KMS-11 (cell line): ENCODE data around the gene KLC1.
"Not testable (repeated sequence)": the region's sequence is repeated elsewhere in the genome, so short reads cannot be mapped to it uniquely, and the experiment has no call there.

Experiments used
- H2AFZ ChIP-seq: fragments of 200-600 bp; sonication (generic); 2 replicates; pipeline ENCODE4 v1.6.1; 2016; ENCODE audit warnings: antibody characterized with exemption, mixed run types, low read depth
- H3K27ac ChIP-seq: fragments of 200-600 bp; sonication (generic); 2 replicates; pipeline ENCODE4 v1.6.1; 2016; ENCODE audit warnings: mild to moderate bottlenecking, mixed run types
- H3K27me3 ChIP-seq: fragments of 200-600 bp; sonication (generic); 2 replicates; pipeline ENCODE4 v1.6.1; 2017; ENCODE audit warnings: mild to moderate bottlenecking, low read depth, mixed run types, moderate library complexity; ENCODE audit not compliant: insufficient read depth
- H3K36me3 ChIP-seq: fragments of 200-600 bp; sonication (generic); 2 replicates; pipeline ENCODE4 v1.6.1; 2017; ENCODE audit warnings: mild to moderate bottlenecking, mixed run types; ENCODE audit not compliant: insufficient read depth
- H3K4me1 ChIP-seq: fragments of 200-600 bp; sonication (generic); 2 replicates; pipeline ENCODE4 v1.6.1; 2016; ENCODE audit warnings: mild to moderate bottlenecking, low read depth, mixed run types; ENCODE audit not compliant: poor library complexity, severe bottlenecking
- H3K4me2 ChIP-seq: fragments of 200-600 bp; sonication (generic); 2 replicates; pipeline ENCODE4 v1.7.0; 2016; ENCODE audit warnings: mild to moderate bottlenecking, mixed run types
- H3K4me3 ChIP-seq: fragments of 200-600 bp; sonication (generic); IDR thresholded peaks from 2 replicates; pipeline ENCODE4 v1.6.1; 2017; ENCODE audit warnings: low read depth, low read length, mixed read lengths; ENCODE audit not compliant: insufficient read depth
- H3K79me2 ChIP-seq: fragments of 200-600 bp; sonication (generic); 2 replicates; pipeline ENCODE4 v1.6.1; 2016; ENCODE audit warnings: low read depth, mixed run types; ENCODE audit not compliant: insufficient read depth
- H3K9ac ChIP-seq: fragments of 200-600 bp; sonication (generic); 2 replicates; pipeline ENCODE4 v1.6.1; 2016; ENCODE audit warnings: mild to moderate bottlenecking, mixed run types
- H4K20me1 ChIP-seq: fragments of 200-600 bp; sonication (generic); 2 replicates; pipeline ENCODE4 v1.6.1; 2016; ENCODE audit warnings: mild to moderate bottlenecking, mixed run types; ENCODE audit not compliant: insufficient read depth
- TF ChIP-seq, protein P1 (sequence below): fragments of 200-600 bp; sonication (generic); conservative IDR thresholded peaks from 2 replicates; pipeline ENCODE4 v1.6.1; 2017; ENCODE audit warnings: low read depth, mild to moderate bottlenecking, antibody characterized with exemption, low read length, moderate library complexity, mixed read lengths

The KLC1 gene

GRCh38 chr14:103651585-103651984 is 22.6 kb downstream of the KLC1 start:
- TF ChIP-seq, protein P1, sequence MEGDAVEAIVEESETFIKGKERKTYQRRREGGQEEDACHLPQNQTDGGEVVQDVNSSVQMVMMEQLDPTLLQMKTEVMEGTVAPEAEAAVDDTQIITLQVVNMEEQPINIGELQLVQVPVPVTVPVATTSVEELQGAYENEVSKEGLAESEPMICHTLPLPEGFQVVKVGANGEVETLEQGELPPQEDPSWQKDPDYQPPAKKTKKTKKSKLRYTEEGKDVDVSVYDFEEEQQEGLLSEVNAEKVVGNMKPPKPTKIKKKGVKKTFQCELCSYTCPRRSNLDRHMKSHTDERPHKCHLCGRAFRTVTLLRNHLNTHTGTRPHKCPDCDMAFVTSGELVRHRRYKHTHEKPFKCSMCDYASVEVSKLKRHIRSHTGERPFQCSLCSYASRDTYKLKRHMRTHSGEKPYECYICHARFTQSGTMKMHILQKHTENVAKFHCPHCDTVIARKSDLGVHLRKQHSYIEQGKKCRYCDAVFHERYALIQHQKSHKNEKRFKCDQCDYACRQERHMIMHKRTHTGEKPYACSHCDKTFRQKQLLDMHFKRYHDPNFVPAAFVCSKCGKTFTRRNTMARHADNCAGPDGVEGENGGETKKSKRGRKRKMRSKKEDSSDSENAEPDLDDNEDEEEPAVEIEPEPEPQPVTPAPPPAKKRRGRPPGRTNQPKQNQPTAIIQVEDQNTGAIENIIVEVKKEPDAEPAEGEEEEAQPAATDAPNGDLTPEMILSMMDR, result no peak
- no peak overlapping the region for H3K27ac ChIP-seq
- H3K79me2 ChIP-seq, result peaks cover 39% of the 10 kb centered on the region; the same call in 1 of the 2 replicates
- 0 out of 2 replicates have a peak, but pooled peaks cover 3% of the 10 kb centered on the region for H3K36me3 ChIP-seq
- H2AFZ ChIP-seq, result no peak overlapping the region
- H3K4me3 ChIP-seq, result no peak overlapping the region
- no peaks in the 10 kb centered on the region; the same call in 1 of the 2 replicates for H4K20me1 ChIP-seq
- H3K4me1 ChIP-seq, result no peaks in the 10 kb centered on the region
- no peaks in the 10 kb centered on the region for H3K27me3 ChIP-seq
- H3K9ac ChIP-seq, result no peak overlapping the region
- H3K4me2 ChIP-seq, result no peak overlapping the region

DNA sequence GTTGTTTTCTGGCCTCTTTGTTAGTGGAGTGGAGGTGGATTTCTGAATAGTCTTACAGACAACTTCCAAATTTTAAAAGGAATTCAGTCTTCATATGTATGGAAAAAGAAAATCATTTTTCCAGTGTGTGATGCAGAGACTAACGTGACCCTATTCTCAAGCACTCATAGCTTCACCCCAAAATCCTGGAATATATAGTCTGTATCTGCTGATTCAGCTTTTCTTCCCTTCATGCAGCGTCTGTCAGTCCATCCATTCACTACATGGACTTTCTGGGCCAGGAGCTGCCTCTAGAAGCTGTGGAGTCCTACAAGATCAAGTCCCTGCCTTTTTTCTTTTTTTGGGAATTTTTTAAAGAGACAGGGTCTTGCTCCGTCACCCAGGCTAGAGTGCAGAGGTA is 23.8 kb downstream of the KLC1 start:
- H3K4me2 ChIP-seq, result no peak overlapping the region
- no peaks in the 10 kb centered on the region for H3K4me1 ChIP-seq
- no peak overlapping the region for H3K9ac ChIP-seq
- no peaks in the 10 kb centered on the region; the same call in 1 of the 2 replicates for H4K20me1 ChIP-seq
- no peak overlapping the region for H3K27ac ChIP-seq
- no peak overlapping the region for H2AFZ ChIP-seq
- TF ChIP-seq, protein P1, result no peak
- H3K36me3 ChIP-seq, result 0 out of 2 replicates have a peak, but pooled peaks cover 3% of the 10 kb centered on the region
- H3K79me2 ChIP-seq, result peaks cover 28% of the 10 kb centered on the region; the same call in 1 of the 2 replicates
- H3K27me3 ChIP-seq, result no peaks in the 10 kb centered on the region
- no peak overlapping the region for H3K4me3 ChIP-seq

DNA sequence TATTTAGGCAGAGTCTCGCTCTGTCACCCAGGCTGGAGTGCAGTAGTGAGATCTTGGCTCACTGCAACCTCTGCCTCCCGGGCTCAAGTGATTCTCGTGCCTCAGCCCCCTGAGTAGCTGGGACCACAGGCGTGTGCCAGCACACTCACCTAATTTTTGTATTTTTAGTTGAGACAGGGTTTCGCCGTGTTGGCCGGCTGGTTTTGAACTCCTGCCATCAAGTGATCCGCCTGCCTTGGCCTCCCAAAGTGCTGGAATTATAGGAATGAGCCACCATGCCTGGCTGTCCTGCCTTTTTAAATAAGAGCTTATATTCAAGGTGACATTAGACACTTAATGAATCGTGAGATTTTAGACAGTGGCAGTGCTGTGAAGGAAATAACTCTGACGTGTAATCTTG is 24.3 kb downstream of the KLC1 start:
- H3K36me3 ChIP-seq, result not testable (repeated sequence)

GRCh38 chr14:103653805-103654204 is 24.8 kb downstream of the KLC1 start:
- peaks cover 25% of the 10 kb centered on the region; the same call in 1 of the 2 replicates for H3K79me2 ChIP-seq
- H3K9ac ChIP-seq, result no peak overlapping the region
- H4K20me1 ChIP-seq, result no peaks in the 10 kb centered on the region; the same call in 1 of the 2 replicates
- no peak overlapping the region for H3K4me3 ChIP-seq
- no peak overlapping the region for H2AFZ ChIP-seq
- no peaks in the 10 kb centered on the region for H3K4me1 ChIP-seq
- H3K4me2 ChIP-seq, result no peak overlapping the region
- no peaks in the 10 kb centered on the region for H3K27me3 ChIP-seq
- H3K27ac ChIP-seq, result no peak overlapping the region
- H3K36me3 ChIP-seq, result 0 out of 2 replicates have a peak, but pooled peaks cover 3% of the 10 kb centered on the region
- TF ChIP-seq, protein P1, result no peak

More for the DNA sequence above, 24.3 kb downstream of the KLC1 start:
- not testable (repeated sequence) for H4K20me1 ChIP-seq, H2AFZ ChIP-seq, H3K27ac ChIP-seq, H3K4me1 ChIP-seq, H3K9ac ChIP-seq, H3K4me2 ChIP-seq, H3K4me3 ChIP-seq, H3K27me3 ChIP-seq
- peaks cover 26% of the 10 kb centered on the region; the same call in 1 of the 2 replicates for H3K79me2 ChIP-seq

DNA sequence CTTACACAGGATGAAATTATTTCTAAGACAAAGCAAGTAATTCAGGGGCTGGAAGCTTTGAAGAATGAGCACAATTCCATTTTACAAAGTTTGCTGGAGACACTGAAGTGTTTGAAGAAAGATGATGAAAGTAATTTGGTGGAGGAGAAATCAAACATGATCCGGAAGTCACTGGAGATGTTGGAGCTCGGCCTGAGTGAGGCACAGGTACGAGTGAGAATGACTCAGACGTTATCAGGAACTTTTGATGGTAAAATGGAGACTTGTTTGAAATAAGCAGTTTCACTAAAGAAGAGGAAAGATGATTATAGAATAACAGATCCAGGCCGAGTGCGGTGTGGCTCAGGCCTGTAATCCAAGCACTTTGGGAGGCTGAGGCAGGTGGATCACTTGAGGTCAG is 25.6 kb downstream of the KLC1 start:
- peaks cover 25% of the 10 kb centered on the region; the same call in 1 of the 2 replicates for H3K79me2 ChIP-seq
- TF ChIP-seq, protein P1, result no peak

More for the DNA sequence above, 25.6 kb downstream of the KLC1 start:
- no peaks in the 10 kb centered on the region; the same call in 1 of the 2 replicates for H4K20me1 ChIP-seq
- H3K4me2 ChIP-seq, result no peak overlapping the region
- H3K4me3 ChIP-seq, result no peak overlapping the region
- H2AFZ ChIP-seq, result no peak overlapping the region
- H3K9ac ChIP-seq, result no peak overlapping the region
- H3K36me3 ChIP-seq, result peaks cover 3% of the 10 kb centered on the region; the same call in 1 of the 2 replicates
- H3K4me1 ChIP-seq, result no peaks in the 10 kb centered on the region
- no peaks in the 10 kb centered on the region for H3K27me3 ChIP-seq
- H3K27ac ChIP-seq, result no peak overlapping the region
